HCT116 (cell line): ENCODE data around the gene BCL11B. TPM values are rescaled to one million over a fixed set of nuclear protein-coding genes. Genes with fewer than 3 reads are reported as not detected.

Source experiments
- ATAC-seq: fragments of 200-7000 bp; cut with Tn5 transposase; 2 replicates; pipeline ENCODE4 v1.9.1; 2020; ENCODE audit warnings: mild to moderate bottlenecking, moderate library complexity
- BruUV-seq: library from RNA; stranded (reverse); fragments of 400-500 nt; replicated peaks from 2 replicates; lab custom pipeline; 2021; lab: Mats Ljungman, UMichigan
- CTCF ChIA-PET: fragments of 300-600 bp; sonication (Branson Sonifier 250); formaldehyde crosslinking; loops from one replicate; lab custom pipeline; 2021; ENCODE audit warnings: antibody characterized with exemption; lab: Charles Lee
- POLR2A ChIA-PET: fragments of 300-600, 350-600 bp; sonication (Branson Sonifier 250); formaldehyde crosslinking; loops from one replicate; lab custom pipeline; 2021; ENCODE audit warnings: antibody characterized with exemption; lab: Charles Lee
- RAD21 ChIA-PET, 2 experiments: fragments of 300-600 bp; sonication (Branson Sonifier 250); formaldehyde crosslinking; loops; one replicate each; lab custom pipeline; 2023; ENCODE audit warnings: low total read pairs in 2 of 2; ENCODE audit not compliant: uncharacterized antibody in 2 of 2, unreplicated experiment in 2 of 2, low non-redundant PET in 1 of 2; lab: Charles Lee
- DNase-seq: peaks from one replicate; pipeline ENCODE4 v3.0.0-alpha.2; 2010; ENCODE audit warnings: low read depth, low spot score
- H2AFZ ChIP-seq: fragments of 200-600 bp; shearing (Covaris generic), sonication (generic); 2 replicates; pipeline ENCODE4 v1.6.1; 2017; ENCODE audit warnings: low read depth, mixed run types, mixed read lengths, antibody characterized with exemption, low read length; ENCODE audit not compliant: poor library complexity, severe bottlenecking
- H3K27ac ChIP-seq: 2 replicates; pipeline ENCODE4 v1.5.1; 2012; ENCODE audit warnings: low read depth, low read length
- H3K27me3 ChIP-seq: fragments of 200-600 bp; sonication (generic); 2 replicates; pipeline ENCODE4 v1.6.1; 2016; ENCODE audit warnings: mixed run types, low read length, mixed read lengths; ENCODE audit not compliant: insufficient read depth
- H3K36me3 ChIP-seq, 2 experiments: fragments of 200-500 bp in 1 of 2; fragments of 200-600 bp in 1 of 2; sonication (Bioruptor generic) in 1 of 2; sonication (generic) in 1 of 2; 2 replicates each; pipeline versions ENCODE4 v1.5.1 to v1.6.1; 2014 to 2016; ENCODE audit warnings: low read length in 2 of 2, inconsistent platforms in 1 of 2, mixed read lengths in 1 of 2, mixed run types in 1 of 2; ENCODE audit not compliant: insufficient read depth in 2 of 2, control insufficient read depth in 1 of 2
- H3K4me1 ChIP-seq, 2 experiments: fragments of 200-600 bp in 1 of 2; sonication (generic) in 1 of 2; 2 replicates each; pipeline versions ENCODE4 v1.5.1 to v1.6.1; 2012 to 2017; ENCODE audit warnings: low read length in 2 of 2, inconsistent platforms in 1 of 2, mild to moderate bottlenecking in 1 of 2, mixed read lengths in 1 of 2, mixed run types in 1 of 2, moderate library complexity in 1 of 2; ENCODE audit not compliant: insufficient read depth in 2 of 2, control insufficient read depth in 1 of 2
- H3K4me2 ChIP-seq: fragments of 200-600 bp; sonication (generic); 2 replicates; pipeline ENCODE4 v1.6.1; 2017; ENCODE audit warnings: mixed run types, low read length, mixed read lengths
- H3K4me3 ChIP-seq, 2 experiments: fragments of 200-600 bp in 1 of 2; sonication (generic) in 1 of 2; replicated peaks in 1 of 2; 2 replicates each; pipeline ENCODE4 v1.5.1; 2011 to 2016; ENCODE audit warnings: low read length in 2 of 2, control low read depth in 1 of 2, low read depth in 1 of 2, mild to moderate bottlenecking in 1 of 2, mixed read lengths in 1 of 2, mixed run types in 1 of 2
- H3K79me2 ChIP-seq: fragments of 200-600 bp; sonication (generic); 2 replicates; pipeline ENCODE4 v1.6.1; 2017; ENCODE audit warnings: mild to moderate bottlenecking, mixed run types, low read length, moderate library complexity, mixed read lengths; ENCODE audit not compliant: insufficient read depth
- H3K9ac ChIP-seq: fragments of 200-600 bp; sonication (generic); 2 replicates; pipeline ENCODE4 v1.6.1; 2016; ENCODE audit warnings: low read length, mixed read lengths
- H3K9me2 ChIP-seq: fragments of 200-600 bp; sonication (generic), shearing (Covaris generic); 2 replicates; pipeline ENCODE4 v1.6.1; 2017; ENCODE audit warnings: mixed run types, mild to moderate bottlenecking, moderate library complexity; ENCODE audit not compliant: insufficient read depth
- H3K9me3 ChIP-seq, 2 experiments: fragments of 200-500 bp in 1 of 2; fragments of 200-600 bp in 1 of 2; sonication (Bioruptor generic) in 1 of 2; sonication (generic) in 1 of 2; 2 replicates each; pipeline ENCODE4 v1.6.1; 2014 to 2017; ENCODE audit warnings: low read length in 2 of 2, mixed read lengths in 2 of 2, inconsistent platforms in 1 of 2, low read depth in 1 of 2, mild to moderate bottlenecking in 1 of 2, mixed run types in 1 of 2, moderate library complexity in 1 of 2; ENCODE audit not compliant: control insufficient read depth in 1 of 2, insufficient read depth in 1 of 2
- H4K20me1 ChIP-seq: fragments of 200-600 bp; sonication (generic), shearing (Covaris generic); 2 replicates; pipeline ENCODE4 v1.6.1; 2017; ENCODE audit warnings: mixed run types, mild to moderate bottlenecking, moderate library complexity; ENCODE audit not compliant: insufficient read depth
- ATF3 ChIP-seq: IDR thresholded peaks from 2 replicates; pipeline ENCODE4 v1.6.1; 2012
- CBX3 ChIP-seq: IDR thresholded peaks from 2 replicates; pipeline ENCODE4 v1.6.1; 2012; ENCODE audit warnings: low read depth
- CTCF ChIP-seq, 3 experiments: fragments of 200-600 bp in 1 of 3; sonication (generic) in 1 of 3; IDR thresholded peaks in 2 of 3; conservative IDR thresholded peaks in 1 of 3; 2 replicates each; pipeline ENCODE4 v1.5.1; 2012 to 2017; ENCODE audit warnings: low read depth in 2 of 3, low read length in 2 of 3, antibody characterized with exemption in 1 of 3, borderline replicate concordance in 1 of 3, control low read depth in 1 of 3, mild to moderate bottlenecking in 1 of 3, mixed read lengths in 1 of 3, mixed run types in 1 of 3, moderate library complexity in 1 of 3; ENCODE audit not compliant: insufficient read depth in 1 of 3
- RAD21 ChIP-seq: IDR thresholded peaks from 2 replicates; pipeline ENCODE4 v1.6.1; 2012; ENCODE audit warnings: low read depth, mild to moderate bottlenecking
- YY1 ChIP-seq: IDR thresholded peaks from 2 replicates; pipeline ENCODE4 v1.6.1; 2011; ENCODE audit warnings: low read length, low read depth, moderate library complexity, mild to moderate bottlenecking; ENCODE audit not compliant: insufficient replicate concordance; ENCODE audit errors: extremely low read depth
- intact Hi-C: fragments of 100-400 bp; cut with micrococcal nuclease; formaldehyde crosslinking; loops from 2 replicates; pipeline ENCODE4 v1.10.0; 2022
- total RNA-seq: library from RNA; stranded (reverse); gene quantifications from one replicate; pipeline ENCODE4 v1.2.1, GENCODE V29; 2021; ENCODE audit not compliant: unreplicated experiment

BCL11B gene
- total RNA-seq, 1 experiment from 2014 or later = 1.1 TPM

- ATAC-seq (peak; percentile 96), DNase-seq (peak; percentile 45)
- ChIA-PET CTCF (interaction anchor here (0.6 to 1.6 kb wide), 5 partner anchors 9 to 146 kb away, joined by 3 to 6 read pairs (median 3); no protein-coding TSS in a partner anchor), RAD21 (no interaction called here), POLR2A (no interaction called here)
- peak overlapping the region; percentile 92 for H2AFZ ChIP-seq
- no peaks in the 10 kb centered on the region for H3K9me3 ChIP-seq
- no peaks in the 10 kb centered on the region for H4K20me1 ChIP-seq
- H3K9ac ChIP-seq = no peak overlapping the region
- H3K4me1 ChIP-seq = peaks cover 4 to 9% of the 10 kb centered on the region in 2 experiments; a peak in 3 of 4 replicates
- TF ChIP-seq CTCF (IDR thresholded peaks at IDR 0.05 in 2 of 3, conservative IDR thresholded peaks at IDR 0.05 in 1 of 3; ENCODE audit: borderline replicate concordance in 1 of 3, insufficient read depth in 1 of 3, low read depth in 2 of 3, low read length in 2 of 3) (peak; percentile 73 to 99 (median 97); a peak in 5 of 6 replicates), CBX3 (no peak), RAD21 (peak; percentile 98), ATF3 (no peak), YY1 (no peak)
- H3K79me2 ChIP-seq = no peaks in the 10 kb centered on the region
- no peaks in the 10 kb centered on the region for H3K36me3 ChIP-seq
- H3K27ac ChIP-seq = no peak overlapping the region
- no TSS peak for BruUV-seq
- intact Hi-C loops = loop anchor here (1.0 kb wide), 2 partner anchors 1128 to 1288 kb away; no protein-coding TSS in a partner anchor
- peak overlapping the region; percentile 47 for H3K4me2 ChIP-seq
- H3K27me3 ChIP-seq = peaks cover 2% of the 10 kb centered on the region; the same call in 1 of the 2 replicates
- no peaks in the 10 kb centered on the region for H3K9me2 ChIP-seq
- no peak overlapping the region; a peak in 1 of 4 replicates for H3K4me3 ChIP-seq
These were observed 5.5 kb downstream of the BCL11B start for GRCh38 chr14:99266181-99267178.
